PC-3 (cell line): ENCODE measurements around the gene NFXL1. TPM values are rescaled to one million over a fixed set of nuclear protein-coding genes. Genes with fewer than 3 reads are reported as not detected.

ENCODE experiments used
- ATAC-seq: fragments of 200-7000 bp; cut with Tn5 transposase; 2 replicates; pipeline ENCODE4 v1.9.1; 2020; ENCODE audit warnings: mild to moderate bottlenecking, moderate library complexity
- BruUV-seq: library from RNA; stranded (reverse); fragments of 400-500 nt; replicated peaks from 2 replicates; lab custom pipeline; 2021; lab: Mats Ljungman, UMichigan
- CTCF ChIA-PET: fragments of 300-600 bp; sonication (Branson Sonifier 250); formaldehyde crosslinking; loops from one replicate; lab custom pipeline; 2022; ENCODE audit warnings: antibody characterized with exemption; lab: Charles Lee
- POLR2A ChIA-PET: fragments of 300-600 bp; sonication (Branson Sonifier 250); formaldehyde crosslinking; loops from one replicate; lab custom pipeline; 2022; ENCODE audit warnings: antibody characterized with exemption; ENCODE audit not compliant: unreplicated experiment; lab: Charles Lee
- DNase-seq: peaks from one replicate; pipeline ENCODE4 v3.0.0-alpha.2; 2015
- H2AFZ ChIP-seq: fragments of 300-600 bp; sonication (generic); 2 replicates; pipeline ENCODE4 v1.6.0; 2016; ENCODE audit warnings: antibody characterized with exemption, low read length
- H3F3A ChIP-seq: fragments of 300-600 bp; sonication (generic); one replicate; pipeline ENCODE4 v1.6.0; 2017; ENCODE audit warnings: antibody characterized with exemption, low read length, control low read depth, mild to moderate bottlenecking; ENCODE audit not compliant: unreplicated experiment
- H3K27ac ChIP-seq: fragments of 300-600 bp; sonication (generic); 2 replicates; pipeline ENCODE4 v1.5.1; 2016; ENCODE audit warnings: mild to moderate bottlenecking, low read length
- H3K27me3 ChIP-seq: fragments of 300-600 bp; sonication (generic); 2 replicates; pipeline ENCODE4 v1.6.1; 2016; ENCODE audit warnings: low read length, mixed read lengths
- H3K36me3 ChIP-seq: fragments of 300-600 bp; sonication (generic); 2 replicates; pipeline ENCODE4 v1.6.1; 2016; ENCODE audit warnings: low read depth, mixed run types, low read length, mixed read lengths
- H3K4me1 ChIP-seq: fragments of 300-600 bp; sonication (generic); 2 replicates; pipeline ENCODE4 v1.5.1; 2016; ENCODE audit warnings: low read length; ENCODE audit not compliant: insufficient read depth
- H3K4me2 ChIP-seq: fragments of 300-600 bp; sonication (generic); 2 replicates; pipeline ENCODE4 v1.6.0; 2016; ENCODE audit warnings: low read length
- H3K4me3 ChIP-seq: fragments of 300-600 bp; sonication (generic); 2 replicates; pipeline ENCODE4 v1.5.1; 2016; ENCODE audit warnings: mild to moderate bottlenecking, low read length, mixed read lengths
- H3K79me2 ChIP-seq: fragments of 300-600 bp; sonication (generic); 2 replicates; pipeline ENCODE4 v1.6.1; 2017; ENCODE audit warnings: low read length, mixed read lengths
- H3K9ac ChIP-seq: fragments of 300-600 bp; sonication (generic); 2 replicates; pipeline ENCODE4 v1.6.0; 2016; ENCODE audit warnings: mild to moderate bottlenecking, low read length
- H3K9me2 ChIP-seq: fragments of 300-600 bp; sonication (generic); replicated peaks from 2 replicates; pipeline ENCODE4 v1.6.1; 2016; ENCODE audit warnings: mixed run types, low read length, mixed read lengths
- H3K9me3 ChIP-seq: fragments of 300-600 bp; sonication (generic); 2 replicates; pipeline ENCODE4 v1.6.1; 2016; ENCODE audit warnings: low read length, mixed read lengths
- H4K20me1 ChIP-seq: fragments of 300-600 bp; sonication (generic); 2 replicates; pipeline ENCODE4 v1.6.1; 2016; ENCODE audit warnings: low read length, mixed read lengths
- EZH2 ChIP-seq: fragments of 300-600 bp; sonication (generic); IDR thresholded peaks from one replicate; pipeline ENCODE4 v1.6.1; 2017; ENCODE audit warnings: antibody characterized with exemption, mild to moderate bottlenecking, low read length; ENCODE audit not compliant: unreplicated experiment
- EZH2phosphoT487 ChIP-seq: fragments of 300-600 bp; sonication (generic); IDR thresholded peaks from 2 replicates; pipeline ENCODE4 v1.6.1; 2018; ENCODE audit warnings: mild to moderate bottlenecking, antibody characterized with exemption, low read length, borderline replicate concordance
- intact Hi-C: fragments of 100-400 bp; cut with micrococcal nuclease; formaldehyde crosslinking; loops from 2 replicates; pipeline ENCODE4 v1.9.0; 2023
- total RNA-seq: library from RNA; depleted of rRNA; stranded (reverse); fragments of >200 nt; gene quantifications from 2 replicates; pipeline ENCODE4 v1.2.3, GENCODE V29; 2014
- TF ChIP-seq, protein P1 (sequence below): fragments of 300-600 bp; sonication (generic); conservative IDR thresholded peaks from 2 replicates; pipeline ENCODE4 v1.5.1; 2017; ENCODE audit warnings: antibody characterized with exemption, low read depth, mild to moderate bottlenecking, low read length

The NFXL1 gene
- total RNA-seq, 1 experiment from 2014 or later = 14.7 TPM

DNA sequence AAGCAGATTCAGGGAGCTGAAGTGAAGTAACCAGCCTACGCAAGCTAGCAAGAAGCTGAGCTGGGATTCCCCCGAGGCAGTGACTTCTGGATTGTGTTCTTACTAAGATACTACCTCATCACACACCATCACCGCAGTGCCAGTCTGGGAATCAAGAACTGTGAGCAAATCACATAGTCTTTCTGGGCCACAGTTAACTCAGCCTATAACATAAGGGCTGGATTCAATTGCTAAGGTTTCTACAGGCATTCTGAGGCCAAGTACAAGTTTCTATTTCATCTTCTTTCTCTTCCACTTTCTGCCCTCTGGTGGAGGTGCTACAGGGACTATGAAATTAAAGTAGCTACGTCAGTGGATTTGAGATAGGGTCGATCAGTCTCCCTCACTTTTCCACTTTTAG lies 75.1 kb downstream of the NFXL1 start:
- Histone ChIP-seq H3K27ac (no peak overlapping the region), H3K4me1 (0 out of 2 replicates have a peak, but pooled peaks cover 5% of the 10 kb centered on the region), H3K79me2 (no peaks in the 10 kb centered on the region), H3K4me2 (no peak overlapping the region), H4K20me1 (no peaks in the 10 kb centered on the region), H3F3A (no peaks in the 10 kb centered on the region), H3K4me3 (no peak overlapping the region), H3K27me3 (no peaks in the 10 kb centered on the region), H2AFZ (no peak overlapping the region), H3K9me3 (no peaks in the 10 kb centered on the region), H3K36me3 (peaks cover 9% of the 10 kb centered on the region), H3K9me2 (no peaks in the 10 kb centered on the region), H3K9ac (no peak overlapping the region)
- DNase-seq (no peak), ATAC-seq (no peak)
- TF ChIP-seq, protein P1, sequence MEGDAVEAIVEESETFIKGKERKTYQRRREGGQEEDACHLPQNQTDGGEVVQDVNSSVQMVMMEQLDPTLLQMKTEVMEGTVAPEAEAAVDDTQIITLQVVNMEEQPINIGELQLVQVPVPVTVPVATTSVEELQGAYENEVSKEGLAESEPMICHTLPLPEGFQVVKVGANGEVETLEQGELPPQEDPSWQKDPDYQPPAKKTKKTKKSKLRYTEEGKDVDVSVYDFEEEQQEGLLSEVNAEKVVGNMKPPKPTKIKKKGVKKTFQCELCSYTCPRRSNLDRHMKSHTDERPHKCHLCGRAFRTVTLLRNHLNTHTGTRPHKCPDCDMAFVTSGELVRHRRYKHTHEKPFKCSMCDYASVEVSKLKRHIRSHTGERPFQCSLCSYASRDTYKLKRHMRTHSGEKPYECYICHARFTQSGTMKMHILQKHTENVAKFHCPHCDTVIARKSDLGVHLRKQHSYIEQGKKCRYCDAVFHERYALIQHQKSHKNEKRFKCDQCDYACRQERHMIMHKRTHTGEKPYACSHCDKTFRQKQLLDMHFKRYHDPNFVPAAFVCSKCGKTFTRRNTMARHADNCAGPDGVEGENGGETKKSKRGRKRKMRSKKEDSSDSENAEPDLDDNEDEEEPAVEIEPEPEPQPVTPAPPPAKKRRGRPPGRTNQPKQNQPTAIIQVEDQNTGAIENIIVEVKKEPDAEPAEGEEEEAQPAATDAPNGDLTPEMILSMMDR = peak; percentile 43
- TF ChIP-seq EZH2phosphoT487 = no peak
- CTCF ChIA-PET = interaction anchor here (0.5 kb wide), 1 partner anchor 12 kb away, joined by 4 read pairs; no protein-coding TSS in a partner anchor
- POLR2A ChIA-PET = interaction anchor here (0.6 to 1.0 kb wide), 2 partner anchors 34 to 247 kb away, joined by 9 to 10 read pairs; no protein-coding TSS in a partner anchor
- no TSS peak for BruUV-seq
- intact Hi-C loops = loop anchor here (5.0 kb wide), 2 partner anchors 152 to 248 kb away; no protein-coding TSS in a partner anchor

DNA sequence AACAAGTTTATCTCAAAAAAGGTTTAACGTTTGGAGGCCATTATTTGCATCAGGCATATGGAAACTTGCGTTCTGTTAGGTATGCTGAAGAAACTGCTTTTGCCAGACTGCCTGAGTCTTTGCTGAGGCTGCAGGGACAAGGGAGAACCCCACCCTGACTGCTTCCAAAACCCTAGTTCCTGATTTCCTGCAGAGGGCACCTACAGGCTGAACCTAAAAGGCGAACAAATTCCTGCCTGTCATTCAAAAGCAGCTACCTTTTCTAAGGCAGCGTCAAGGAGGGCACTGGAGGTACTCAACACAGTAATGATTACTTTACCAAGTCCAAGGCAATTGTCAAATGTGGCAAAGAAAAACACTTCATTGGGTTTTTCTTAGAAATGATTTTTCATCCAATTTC lies 75.9 kb downstream of the NFXL1 start:
- DNase-seq (peak; percentile 6), ATAC-seq (no peak)
- no peaks in the 10 kb centered on the region for H3F3A ChIP-seq
- no peaks in the 10 kb centered on the region for H3K79me2 ChIP-seq
- peaks cover 4% of the 10 kb centered on the region for H3K36me3 ChIP-seq
- BruUV-seq = no TSS peak
- ChIA-PET POLR2A (interaction anchor here (1.0 kb wide), 1 partner anchor 248 kb away, joined by 10 read pairs; no protein-coding TSS in a partner anchor), CTCF (no interaction called here)
- no peaks in the 10 kb centered on the region for H3K27me3 ChIP-seq
- H3K9me2 ChIP-seq = no peaks in the 10 kb centered on the region
- intact Hi-C loops = loop anchor here (5.0 kb wide), 2 partner anchors 151 to 249 kb away; no protein-coding TSS in a partner anchor
- TF ChIP-seq EZH2 (no peak), EZH2phosphoT487 (no peak)
- TF ChIP-seq, protein P1 = 0 out of 2 replicates have a peak, but pooled peaks have one; percentile 13
- 0 out of 2 replicates have a peak, but pooled peaks cover 5% of the 10 kb centered on the region for H3K4me1 ChIP-seq
- no peak overlapping the region for H3K9ac ChIP-seq
- H3K27ac ChIP-seq = no peak overlapping the region
- H2AFZ ChIP-seq = 0 out of 2 replicates have a peak overlapping the region, but pooled peaks have one; percentile 97
- no peaks in the 10 kb centered on the region for H4K20me1 ChIP-seq
- H3K9me3 ChIP-seq = no peaks in the 10 kb centered on the region
- H3K4me3 ChIP-seq = peak overlapping the region; percentile 87; the same call in 1 of the 2 replicates
- H3K4me2 ChIP-seq = peak overlapping the region; percentile 99

DNA sequence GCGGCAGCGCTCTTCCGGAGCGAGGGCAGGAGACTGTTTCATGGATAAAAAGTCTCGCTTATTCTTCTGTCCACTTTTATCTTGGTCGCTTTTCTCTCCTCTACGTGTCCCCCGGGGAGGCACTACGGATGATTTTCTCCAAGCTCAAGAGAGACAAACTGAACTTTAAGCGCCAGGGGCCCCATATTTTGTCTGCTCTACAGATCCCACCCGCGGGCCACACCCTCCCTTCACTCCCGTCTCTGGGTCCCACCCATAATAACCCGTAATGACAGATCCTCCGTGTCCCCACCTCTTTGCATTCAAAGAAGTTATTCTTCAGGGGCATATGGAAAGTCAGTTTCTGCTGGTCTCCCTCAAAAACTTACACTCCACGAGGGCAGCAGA lies 76.5 kb downstream of the NFXL1 start, which contains the start of gene CORIN:
Gene CORIN, minus strand, starts transcription at position 160 of the 387 bp plus-strand sequence. Its CDS starts 118 bp downstream, at position 42.
- H3K4me3 ChIP-seq = peak within 1 kb of the TSS; percentile 87
- TF ChIP-seq EZH2 (no peak), EZH2phosphoT487 (no peak)
- TF ChIP-seq, protein P1 = no peak
- 0 out of 2 replicates have a peak within 1 kb of the TSS, but pooled peaks have one; percentile 13 for H3K9ac ChIP-seq
- H3K27me3 ChIP-seq = no peaks in the 10 kb centered on the region
- intact Hi-C loops = loop anchor here (5.0 kb wide), 2 partner anchors 151 to 249 kb away; no protein-coding TSS in a partner anchor
- ChIA-PET CTCF (interaction anchor here (0.5 kb wide), 1 partner anchor 135 kb away, joined by 3 read pairs; no protein-coding TSS in a partner anchor), POLR2A (interaction anchor here (0.5 kb wide), 1 partner anchor 27 kb away, joined by 3 read pairs; no protein-coding TSS in a partner anchor)
- no peaks in the 10 kb centered on the region for H3K9me2 ChIP-seq
- H3F3A ChIP-seq = no peaks in the 10 kb centered on the region
- H3K9me3 ChIP-seq = no peaks in the 10 kb centered on the region
- no peaks in the 10 kb centered on the region for H4K20me1 ChIP-seq
- no peak; the same call in 1 of the 2 replicates for ATAC-seq
- peak within 1 kb of the TSS; percentile 99 for H3K4me2 ChIP-seq
- H3K79me2 ChIP-seq = no peaks in the 10 kb centered on the region
- H3K27ac ChIP-seq = no peak within 1 kb of the TSS
- peak within 1 kb of the TSS; percentile 97 for H2AFZ ChIP-seq
- H3K36me3 ChIP-seq = no peaks in the 10 kb centered on the region; the same call in 1 of the 2 replicates
- no peak for DNase-seq
- H3K4me1 ChIP-seq = 0 out of 2 replicates have a peak, but pooled peaks cover 5% of the 10 kb centered on the region
- TSS peak; percentile 18 for BruUV-seq
